OCI-LY1 (cell line): ENCODE data around the gene RBKS.

Source experiments
- H2AFZ ChIP-seq: fragments of 200-600 bp; sonication (generic), shearing (Covaris generic); 2 replicates; pipeline ENCODE4 v1.6.0; 2014; ENCODE audit warnings: antibody characterized with exemption, mild to moderate bottlenecking, low read length
- H3F3A ChIP-seq: fragments of 200-600 bp; sonication (generic), shearing (Covaris generic); 2 replicates; pipeline ENCODE4 v1.6.0; 2014; ENCODE audit warnings: mild to moderate bottlenecking, antibody characterized with exemption, low read length, moderate library complexity; ENCODE audit not compliant: insufficient read depth
- H3K27ac ChIP-seq: fragments of 200-600 bp; sonication (generic); 2 replicates; pipeline ENCODE4 v1.5.1; 2014; ENCODE audit warnings: low read length, mixed run types, mild to moderate bottlenecking, low read depth; ENCODE audit not compliant: poor library complexity, severe bottlenecking
- H3K27me3 ChIP-seq: fragments of 200-600 bp; sonication (generic); 2 replicates; pipeline ENCODE4 v1.6.0; 2014; ENCODE audit warnings: antibody characterized with exemption, mild to moderate bottlenecking, low read length, moderate library complexity; ENCODE audit not compliant: insufficient read depth
- H3K36me3 ChIP-seq: fragments of 200-600 bp; sonication (generic); 2 replicates; pipeline ENCODE4 v1.6.1; 2014; ENCODE audit warnings: mild to moderate bottlenecking, antibody characterized with exemption, low read length, moderate library complexity, mixed read lengths; ENCODE audit not compliant: insufficient read depth
- H3K4me1 ChIP-seq: fragments of 200-600 bp; sonication (generic); 2 replicates; pipeline ENCODE4 v1.5.1; 2014; ENCODE audit warnings: mild to moderate bottlenecking, low read length, moderate library complexity; ENCODE audit not compliant: insufficient read depth, severe bottlenecking
- H3K4me2 ChIP-seq: fragments of 200-600 bp; sonication (generic), shearing (Covaris generic); 2 replicates; pipeline ENCODE4 v1.6.1; 2014; ENCODE audit warnings: low read length
- H3K4me3 ChIP-seq: fragments of 200-600 bp; sonication (generic); 2 replicates; pipeline ENCODE4 v1.5.1; 2014; ENCODE audit warnings: low read length, low read depth, mild to moderate bottlenecking, mixed read lengths; ENCODE audit not compliant: poor library complexity, severe bottlenecking
- H3K79me2 ChIP-seq: fragments of 200-600 bp; shearing (Covaris generic); 2 replicates; pipeline ENCODE4 v1.6.1; 2016; ENCODE audit warnings: mixed run types, low read length, mixed read lengths; ENCODE audit not compliant: insufficient read depth
- H3K9ac ChIP-seq: fragments of 200-600 bp; sonication (generic), shearing (Covaris generic); 2 replicates; pipeline ENCODE4 v1.6.1; 2014; ENCODE audit warnings: mild to moderate bottlenecking, low read length, mixed read lengths
- H3K9me2 ChIP-seq: fragments of 200-600 bp; sonication (generic), shearing (Covaris generic); 2 replicates; pipeline ENCODE4 v1.6.1; 2014; ENCODE audit warnings: low read depth, mild to moderate bottlenecking, low read length, mixed read lengths
- H3K9me3 ChIP-seq: fragments of 200-600 bp; shearing (Covaris generic); 2 replicates; pipeline ENCODE4 v1.6.1; 2014; ENCODE audit warnings: low read length, mixed read lengths
- H4K20me1 ChIP-seq: fragments of 200-600 bp; sonication (generic), shearing (Covaris generic); 2 replicates; pipeline ENCODE4 v1.6.0; 2016; ENCODE audit warnings: mild to moderate bottlenecking, low read length; ENCODE audit not compliant: insufficient read depth
- CTCF ChIP-seq: fragments of 200-600 bp; sonication (generic), shearing (Covaris generic); IDR thresholded peaks from 2 replicates; pipeline ENCODE4 v1.5.1; 2017; ENCODE audit warnings: mild to moderate bottlenecking, antibody characterized with exemption, low read length, moderate library complexity, mixed read lengths
- EZH2 ChIP-seq: fragments of 200-600 bp; sonication (generic), shearing (Covaris generic); IDR thresholded peaks from 2 replicates; pipeline ENCODE4 v1.8.0; 2017; ENCODE audit warnings: borderline replicate concordance, mixed run types, mild to moderate bottlenecking, antibody characterized with exemption, low read length, moderate library complexity, mixed read lengths

Gene RBKS

GRCh38 chr2:27738349-27739057 lies 151.7 kb downstream of the RBKS start:
- no peak overlapping the region for H2AFZ ChIP-seq
- no peaks in the 10 kb centered on the region for H3K9me3 ChIP-seq
- H3K4me2 ChIP-seq: no peak overlapping the region
- no peaks in the 10 kb centered on the region for H3K36me3 ChIP-seq
- no peak overlapping the region for H3K9ac ChIP-seq
- no peak for TF ChIP-seq CTCF
- no peak for TF ChIP-seq EZH2
- H4K20me1 ChIP-seq: no peaks in the 10 kb centered on the region
- no peaks in the 10 kb centered on the region for H3K79me2 ChIP-seq
- H3F3A ChIP-seq: no peaks in the 10 kb centered on the region
- H3K4me3 ChIP-seq: no peak overlapping the region
- no peaks in the 10 kb centered on the region for H3K4me1 ChIP-seq
- no peaks in the 10 kb centered on the region for H3K27me3 ChIP-seq
- no peak overlapping the region for H3K27ac ChIP-seq
- no peaks in the 10 kb centered on the region for H3K9me2 ChIP-seq

GRCh38 chr2:27737676-27738348 lies 152.4 kb downstream of the RBKS start:
- H3K9me3 ChIP-seq: no peaks in the 10 kb centered on the region
- no peaks in the 10 kb centered on the region for H3F3A ChIP-seq
- no peak overlapping the region for H3K4me3 ChIP-seq
- TF ChIP-seq EZH2 (no peak), CTCF (no peak)
- no peak overlapping the region for H3K4me2 ChIP-seq
- no peak overlapping the region for H2AFZ ChIP-seq
- no peaks in the 10 kb centered on the region for H4K20me1 ChIP-seq
- H3K79me2 ChIP-seq: no peaks in the 10 kb centered on the region
- no peaks in the 10 kb centered on the region for H3K27me3 ChIP-seq
- no peak overlapping the region for H3K27ac ChIP-seq
- no peaks in the 10 kb centered on the region for H3K36me3 ChIP-seq
- no peaks in the 10 kb centered on the region for H3K4me1 ChIP-seq
- no peaks in the 10 kb centered on the region for H3K9me2 ChIP-seq
- H3K9ac ChIP-seq: no peak overlapping the region

- Histone ChIP-seq H3K9ac (no peak overlapping the region), H3K27me3 (no peaks in the 10 kb centered on the region), H3K9me2 (no peaks in the 10 kb centered on the region), H3K4me1 (no peaks in the 10 kb centered on the region), H4K20me1 (no peaks in the 10 kb centered on the region), H3K9me3 (no peaks in the 10 kb centered on the region), H3K4me2 (no peak overlapping the region), H3K4me3 (no peak overlapping the region), H3K36me3 (no peaks in the 10 kb centered on the region), H2AFZ (no peak overlapping the region), H3K27ac (no peak overlapping the region), H3F3A (no peaks in the 10 kb centered on the region), H3K79me2 (no peaks in the 10 kb centered on the region)
- no peak for TF ChIP-seq CTCF
- TF ChIP-seq EZH2: no peak
These were observed 153.3 kb downstream of the RBKS start for GRCh38 chr2:27736890-27737204.
